ENCODE measurements around the gene DNAJC5G. TPM values are rescaled to one million over a fixed set of nuclear protein-coding genes. Genes with fewer than 3 reads are reported as not detected.

DNAJC5G gene
- total RNA-seq, 2 experiments from 2014 or later, result not detected

DNA sequence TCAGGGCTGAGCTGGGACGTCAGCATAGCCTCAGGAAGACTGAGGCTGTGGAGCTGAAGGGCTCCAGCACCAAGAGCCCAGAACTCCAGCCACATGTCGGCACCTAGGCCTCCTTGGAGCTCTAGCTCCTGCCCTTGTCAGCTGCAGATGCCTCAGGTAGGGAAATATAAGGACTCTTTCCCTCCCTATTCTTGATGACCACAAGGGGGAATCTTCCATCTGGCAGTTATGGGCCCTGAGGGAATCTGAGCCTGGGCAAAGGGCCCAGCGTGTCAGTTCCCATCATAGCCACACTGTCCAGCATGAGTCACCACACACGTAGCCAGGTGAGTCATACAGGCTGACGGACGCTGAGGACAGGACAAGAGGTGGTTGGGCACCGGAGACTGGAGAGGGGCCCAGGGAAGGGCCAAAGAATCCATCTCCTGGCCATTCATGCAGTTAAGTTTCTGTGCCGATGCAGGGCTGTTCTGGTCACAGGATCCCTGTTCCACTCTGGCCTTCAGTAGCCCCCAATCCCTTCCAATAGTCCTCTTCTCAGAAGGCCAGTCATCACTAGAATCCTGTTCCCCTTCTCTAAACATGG is 45.8 kb downstream of the DNAJC5G start:
- ChIA-PET CTCF (no interaction called here), POLR2A (interaction anchor here (0.6 to 0.7 kb wide), 2 partner anchors 18 to 1998 kb away, joined by 3 to 11 read pairs; no protein-coding TSS in a partner anchor)

DNA sequence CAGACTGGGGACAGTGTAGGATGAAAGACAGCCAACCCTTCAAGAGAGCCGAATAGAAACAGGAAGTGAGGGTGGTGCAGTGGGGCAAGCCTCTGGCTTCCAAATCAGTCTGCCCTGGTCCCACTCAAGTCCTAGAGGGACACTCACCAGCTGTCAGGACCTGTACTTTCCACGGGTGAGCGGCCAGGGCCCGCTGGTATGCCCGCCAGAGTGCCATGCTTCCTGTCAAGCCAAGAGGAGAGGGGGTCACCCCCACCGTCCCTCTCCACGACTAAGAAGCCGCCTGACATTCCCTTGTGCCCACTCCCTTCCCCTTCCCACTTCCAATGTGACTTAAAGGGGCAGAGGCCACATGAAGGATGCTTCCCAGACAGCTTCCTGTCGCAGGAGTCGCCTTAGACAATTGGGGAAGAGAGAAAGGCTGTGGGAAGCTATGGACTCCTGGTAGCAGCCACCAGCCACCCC is 47.1 kb downstream of the DNAJC5G start:
- POLR2A ChIA-PET, result interaction anchor here (1.0 to 2.2 kb wide), 3 partner anchors 11 to 55 kb away, joined by 3 to 9 read pairs (median 3); partner anchors contain the start of genes EIF2B4 and SNX17
- CTCF ChIA-PET, result interaction anchor here (0.6 to 0.8 kb wide), 3 partner anchors 19 to 70 kb away, joined by 3 to 7 read pairs (median 4); no protein-coding TSS in a partner anchor

DNA sequence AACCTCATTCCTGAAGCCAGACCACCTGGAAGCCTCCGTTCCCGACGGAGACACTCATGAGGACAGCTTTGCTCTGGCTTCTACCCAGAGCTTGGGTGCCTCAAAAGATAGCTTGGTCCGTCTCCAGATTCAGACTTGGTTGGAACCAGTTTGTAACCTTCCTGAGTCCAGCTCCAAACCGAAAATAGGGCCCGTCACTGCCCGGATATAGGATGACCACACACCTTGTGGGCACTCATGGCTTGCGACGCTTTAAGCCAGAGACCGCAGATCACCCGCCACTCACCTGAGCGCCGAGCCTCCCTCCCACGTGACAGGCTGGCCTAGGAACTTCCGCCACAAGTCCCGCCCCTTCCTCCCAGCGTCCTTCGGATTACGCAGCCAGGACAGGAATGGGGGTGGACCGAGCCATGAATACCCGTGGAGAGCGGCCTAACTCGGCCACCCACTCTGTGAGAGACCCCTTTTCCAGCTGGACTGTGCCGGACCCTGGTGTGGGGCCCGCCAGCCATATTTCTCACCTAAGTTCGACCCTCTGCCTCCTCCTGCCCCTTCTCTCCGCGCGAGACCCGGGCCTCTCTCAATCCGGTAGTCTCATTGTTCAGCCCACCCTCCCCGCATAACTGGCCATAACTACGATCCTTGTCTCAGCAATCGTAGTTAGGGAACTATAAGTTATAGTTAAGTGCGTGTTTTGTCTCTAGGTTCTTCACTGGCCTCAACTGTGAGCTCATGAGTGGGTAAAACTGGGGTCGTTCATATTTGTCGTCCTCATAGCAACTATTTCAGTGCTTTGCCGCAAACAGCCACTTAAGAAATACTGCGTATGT is 47.7 kb downstream of the DNAJC5G start, which contains the start of gene MPV17:
Gene MPV17 (minus strand): TSS at position 332 of the 830 bp plus-strand sequence. CDS start 580 bp downstream, outside the sequence.
- CTCF ChIA-PET, result interaction anchor here (0.6 to 0.8 kb wide), 2 partner anchors 20 to 60 kb away, joined by 3 to 7 read pairs; no protein-coding TSS in a partner anchor
- POLR2A ChIA-PET, result interaction anchor here (1.0 to 2.2 kb wide), 4 partner anchors 11 to 290 kb away, joined by 3 to 9 read pairs (median 4); partner anchors contain the start of genes EIF2B4 and SNX17

DNA sequence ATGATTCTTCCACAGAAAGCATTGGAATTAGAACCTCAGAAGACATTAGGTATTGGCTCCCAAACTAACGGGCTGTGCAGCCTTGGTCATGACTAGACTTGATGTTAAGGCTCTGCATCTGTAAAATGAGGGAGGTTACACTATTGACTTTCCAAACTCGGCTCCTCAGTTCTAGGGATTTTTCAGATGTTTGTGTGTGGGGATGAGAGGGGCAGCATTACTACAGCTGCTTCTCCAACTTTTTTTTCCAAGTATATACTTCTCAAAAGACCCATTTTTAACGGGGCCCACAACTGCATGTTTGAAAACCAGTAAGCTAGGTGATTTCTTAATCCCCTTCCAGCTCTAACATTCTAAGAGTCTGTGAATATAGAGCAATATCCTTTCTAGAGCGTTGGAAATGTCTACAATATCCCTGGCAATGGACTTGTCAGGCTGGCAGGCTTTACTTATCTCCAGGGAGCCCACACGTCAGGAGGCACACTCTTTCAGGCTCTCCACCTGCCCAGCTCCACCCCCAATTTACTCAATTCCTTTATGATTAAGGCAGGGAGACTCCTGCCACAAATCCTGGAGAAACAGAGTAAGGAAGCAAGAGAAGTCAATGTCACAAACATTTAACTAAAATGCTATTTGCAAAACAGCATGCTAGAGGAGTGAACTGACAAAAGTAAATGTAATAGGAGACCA is 48.5 kb downstream of the DNAJC5G start:
- ChIA-PET CTCF (no interaction called here), POLR2A (interaction anchor here (1.0 to 2.2 kb wide), 2 partner anchors 47 to 290 kb away, joined by 4 to 9 read pairs; partner anchors contain the start of genes EIF2B4 and SNX17)

DNA sequence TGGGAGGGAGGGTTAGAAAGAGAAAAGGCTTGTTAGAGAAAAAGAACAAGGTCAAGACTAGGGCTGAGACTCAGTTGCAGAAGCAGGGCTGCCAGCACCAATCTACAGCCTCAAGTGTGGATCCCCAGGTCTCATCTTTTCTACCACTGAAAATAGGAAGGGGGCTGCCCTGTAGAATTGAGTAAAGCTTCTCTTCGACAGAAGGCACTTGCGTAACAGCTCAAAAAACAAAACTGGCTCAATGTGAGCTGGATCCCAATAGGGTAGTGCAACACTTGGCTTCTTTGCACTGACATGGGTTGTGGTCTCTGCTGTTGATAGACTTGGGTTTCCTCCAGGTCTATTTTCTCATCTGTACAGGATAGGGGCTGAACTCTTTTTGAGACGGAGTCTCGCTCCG is 49.5 kb downstream of the DNAJC5G start:
- POLR2A ChIA-PET, result no interaction called here

More for the DNA sequence above, 49.5 kb downstream of the DNAJC5G start:
- CTCF ChIA-PET, result no interaction called here

Other genes with a start within 250 kb of the DNAJC5G start
- 10 to 100 TPM; 74.4 to 75.0 TPM for gene TMEM214, start 242.5 kb upstream of the DNAJC5G start, total RNA-seq
- 10 to 100 TPM; 15.1 to 15.8 TPM for gene AGBL5, start 223.8 kb upstream of the DNAJC5G start, total RNA-seq
- gene OST4, start 203.8 kb upstream of the DNAJC5G start, total RNA-seq, result 100 to 1,000 TPM; 338 to 350 TPM
- under 1 TPM; 0.48 to 0.69 TPM for gene EMILIN1, start 196.8 kb upstream of the DNAJC5G start, total RNA-seq
- 10 to 100 TPM; 14.1 to 15.2 TPM for gene KHK, start 188.7 kb upstream of the DNAJC5G start, total RNA-seq
- 1 to 10 TPM; 4.7 to 7.0 TPM for gene CGREF1, start 156.3 kb upstream of the DNAJC5G start, total RNA-seq
- under 1 TPM; 0.34 to 0.40 TPM for gene ABHD1, start 151.6 kb upstream of the DNAJC5G start, total RNA-seq
- 10 to 100 TPM; 72.0 to 77.0 TPM for gene PREB, start 140.8 kb upstream of the DNAJC5G start, total RNA-seq
- not detected for gene PRR30, start 136.0 kb upstream of the DNAJC5G start, total RNA-seq
- not detected for gene TCF23, start 126.4 kb upstream of the DNAJC5G start, total RNA-seq
- 10 to 100 TPM; 95.3 to 96.0 TPM for gene ATRAID, start 63.4 kb upstream of the DNAJC5G start, total RNA-seq
- gene SLC5A6, start 63.2 kb upstream of the DNAJC5G start, total RNA-seq, result 10 to 100 TPM; 91.3 to 94.1 TPM
- gene CAD, start 58.1 kb upstream of the DNAJC5G start, total RNA-seq, result 100 to 1,000 TPM; 156 to 158 TPM
- under 1 TPM; 0.23 to 0.59 TPM for gene SLC30A3, start 12.4 kb upstream of the DNAJC5G start, total RNA-seq
- gene TRIM54, start 7.0 kb downstream of the DNAJC5G start, total RNA-seq, result under 1 TPM; 0.15 to 0.30 TPM
- 1 to 10 TPM; 1.0 to 1.1 TPM for gene UCN, start 33.0 kb downstream of the DNAJC5G start, total RNA-seq
- 10 to 100 TPM; 89.3 to 92.8 TPM for gene MPV17, start 47.7 kb downstream of the DNAJC5G start, total RNA-seq
- 10 to 100 TPM; 76.1 to 76.6 TPM for gene GTF3C2, start 81.3 kb downstream of the DNAJC5G start, total RNA-seq
- 10 to 100 TPM; 43.6 to 46.6 TPM for gene EIF2B4, start 94.9 kb downstream of the DNAJC5G start, total RNA-seq
- 100 to 1,000 TPM; 111 to 112 TPM for gene SNX17, start 95.2 kb downstream of the DNAJC5G start, total RNA-seq
- gene ZNF513, start 105.3 kb downstream of the DNAJC5G start, total RNA-seq, result 1 to 10 TPM; 8.2 to 9.5 TPM
- 100 to 1,000 TPM; 179 to 181 TPM for gene PPM1G, start 134.2 kb downstream of the DNAJC5G start, total RNA-seq
- gene NRBP1, start 153.2 kb downstream of the DNAJC5G start, total RNA-seq, result 10 to 100 TPM; 65.0 to 71.2 TPM
- 1 to 10 TPM; 3.9 to 4.6 TPM for gene KRTCAP3, start 166.9 kb downstream of the DNAJC5G start, total RNA-seq
- 10 to 100 TPM; 12.1 to 13.9 TPM for gene IFT172, start 214.3 kb downstream of the DNAJC5G start, total RNA-seq
- gene FNDC4, start 219.8 kb downstream of the DNAJC5G start, total RNA-seq, result not detected
- not detected for gene GCKR, start 221.4 kb downstream of the DNAJC5G start, total RNA-seq